ENCODE results near the gene CPSF7.

GRCh38 chr11:61362542-61362875 lies 67.3 kb downstream of the CPSF7 start:
- TF ChIP-seq CTCF (IDR thresholded peaks at IDR 0.05; ENCODE audit: low read depth, low read length, missing input control), result no peak
- TF ChIP-seq MAX (IDR thresholded peaks at IDR 0.05), result no peak
- no peak for TF ChIP-seq YY1 (IDR thresholded peaks at IDR 0.05)

All from liver (tissue), 2 donors.